Stimulated activated CD4-positive, alpha-beta T cell treated with anti-CD3 and anti-CD28 coated beads, Interleukin-1b, Interleukin-23, amount 100 ng/mL, for 1 hour (primary cell): ENCODE data around the gene ZNF771.

ENCODE experiments used
- DNase-seq, 2 donors: peaks; one replicate each; pipeline ENCODE4 v3.0.0-alpha.2; 2020; ENCODE audit warnings: low read depth in 2 of 2

ZNF771 gene

DNA sequence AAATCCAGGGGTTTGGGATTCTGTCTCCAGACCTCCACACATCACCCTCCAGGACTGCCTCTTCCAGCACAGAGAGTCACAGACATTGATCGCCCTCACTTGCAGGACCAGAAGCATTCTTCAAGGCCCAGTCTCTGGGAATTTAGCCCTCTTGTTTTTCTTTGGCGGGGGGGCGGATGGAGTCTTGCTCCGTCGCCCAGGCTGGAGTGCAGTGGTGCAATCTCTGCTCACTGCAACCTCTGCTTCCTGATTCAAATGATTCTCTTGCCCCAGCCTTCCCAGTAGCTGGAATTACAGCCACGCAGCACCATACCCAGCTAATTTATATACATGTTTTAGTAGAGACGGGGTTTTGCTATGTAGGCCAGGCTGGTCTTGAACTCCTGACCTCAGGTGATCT lies 56.7 kb downstream of the ZNF771 start:
- no peak for DNase-seq
